Activated CD4-positive, alpha-beta T cell treated with anti-CD3 and anti-CD28 coated beads, Interleukin-2, amount 50 U/mL, for 1 hour (primary cell): ENCODE results near the gene AMIGO2.

Source experiments
- DNase-seq: peaks from one replicate; pipeline ENCODE4 v3.0.0-alpha.2; 2020

Gene AMIGO2

GRCh38 chr12:47032644-47033043 lies 47.1 kb downstream of the AMIGO2 start:
- no peak for DNase-seq

GRCh38 chr12:47029903-47030302 lies 49.9 kb downstream of the AMIGO2 start:
- DNase-seq = no peak

DNA sequence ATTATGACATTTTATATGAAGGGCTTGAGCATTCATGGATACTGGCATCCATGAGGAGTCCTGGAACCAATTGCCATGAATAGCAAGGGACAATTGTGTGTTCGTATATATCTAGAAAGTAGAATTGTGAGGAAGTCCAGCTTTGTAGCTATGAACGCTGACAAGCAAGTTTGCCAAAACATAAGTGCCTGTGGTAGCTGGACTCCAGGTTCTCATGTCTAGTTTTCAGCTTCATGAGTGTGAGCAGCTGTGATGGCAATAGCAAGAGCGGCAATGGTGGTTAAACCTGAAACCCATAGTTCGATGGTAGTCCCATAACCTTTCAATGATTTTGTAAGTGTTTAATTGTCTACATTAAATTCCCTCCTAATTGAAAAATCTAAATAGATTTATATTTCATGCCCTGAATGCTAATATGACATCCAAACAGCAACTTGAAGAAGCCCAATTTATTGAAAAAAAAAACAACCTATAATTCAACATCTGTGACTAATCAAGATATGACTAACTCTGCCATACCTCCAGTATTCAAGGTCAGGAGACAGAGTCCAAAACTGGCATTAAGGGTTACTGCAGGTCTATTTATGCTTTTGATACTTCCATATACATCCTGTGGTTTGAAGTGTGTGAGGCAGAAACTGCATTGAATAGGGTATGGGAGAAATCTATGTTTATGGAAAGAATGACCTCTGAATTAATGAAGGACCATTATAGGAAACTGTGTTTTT lies 50.6 kb downstream of the AMIGO2 start:
- no peak for DNase-seq

DNA sequence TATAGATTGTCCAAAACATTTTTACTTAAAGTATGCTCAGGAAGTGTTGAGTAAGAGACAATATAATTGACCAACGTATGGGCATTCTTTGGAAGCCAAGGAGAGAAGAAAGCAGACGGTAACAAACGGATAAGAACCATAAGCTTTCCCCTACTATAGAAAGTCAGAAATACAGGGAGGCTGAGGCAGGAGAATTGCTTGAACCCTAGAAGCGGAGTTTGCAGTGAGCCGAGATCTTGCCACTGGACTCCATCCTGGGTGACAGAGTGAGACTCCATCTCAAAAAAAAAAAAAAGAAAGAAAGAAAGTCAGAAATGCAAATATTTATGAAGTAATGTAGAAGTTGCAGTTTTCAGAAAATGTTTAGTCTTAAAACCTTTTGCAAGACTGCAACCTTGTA lies 51.6 kb downstream of the AMIGO2 start:
- no peak for DNase-seq
